ENCODE results near the gene N4BP3. TPM values are rescaled to one million over a fixed set of nuclear protein-coding genes. Genes with fewer than 3 reads are reported as not detected.
"Not testable (repeated sequence)": the region's sequence is repeated elsewhere in the genome, so short reads cannot be mapped to it uniquely, and the experiment has no call there.

Gene N4BP3
- total RNA-seq, 5 donors from 2014 or later (not counting 1 experiment from before 2014, with no cell fraction given) = 4.0 to 8.1 (median 6.9) TPM

DNA sequence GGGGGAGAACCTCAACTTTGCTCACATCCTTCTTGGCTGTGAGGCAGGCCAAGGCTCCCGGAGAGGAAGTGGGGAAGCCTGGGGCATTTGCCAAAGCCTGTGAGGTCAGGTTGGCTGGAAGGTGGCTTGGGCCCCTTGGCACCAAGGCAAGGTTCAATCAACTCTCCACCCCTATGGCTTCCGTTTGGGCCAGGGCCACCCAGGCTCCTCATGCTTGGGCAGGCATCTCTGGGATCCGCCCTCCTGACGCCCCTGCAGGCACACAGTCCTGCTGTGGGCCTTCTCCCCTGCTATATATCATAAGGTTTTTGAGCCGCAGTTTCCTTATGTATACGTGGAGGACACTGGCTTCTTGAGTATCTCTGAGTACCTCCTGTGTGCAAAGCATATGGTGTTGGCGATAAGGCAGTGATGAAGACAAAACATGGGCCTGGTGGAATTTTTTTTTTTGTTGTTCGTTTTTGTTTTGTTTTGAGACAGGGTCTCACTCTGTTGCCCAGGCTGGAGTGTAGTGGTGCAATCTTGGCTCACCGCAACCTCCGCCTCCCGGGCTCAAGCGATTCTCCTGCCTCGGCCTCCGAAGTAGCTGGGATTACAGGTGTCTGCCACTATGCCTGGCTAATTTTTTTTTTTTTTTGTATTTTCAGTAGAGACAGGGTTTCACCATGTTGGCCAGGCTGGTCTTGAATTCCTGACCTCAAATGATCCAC, 14.1 kb downstream of the N4BP3 start:
- peaks cover 11 to 14% (median 14%) of the 10 kb centered on the region in 3 donors for H3K4me1 Mint-ChIP-seq
- H3K4me3 ChIP-seq (ENCODE audit: control insufficient read depth in 1 of 2, extremely low read depth in 1 of 2, low read length in 1 of 2); H3K27ac ChIP-seq (ENCODE audit: low read length); H3K4me3 Mint-ChIP-seq; H3K27me3 Mint-ChIP-seq; H3K27me3 ChIP-seq (replicated peaks in 1 of 2; ENCODE audit: control insufficient read depth in 2 of 2, extremely low read depth in 1 of 2, insufficient read depth in 2 of 2, low read length in 1 of 2); H3K36me3 Mint-ChIP-seq; H3K36me3 ChIP-seq (ENCODE audit: control insufficient read depth in 2 of 2, extremely low read depth in 1 of 2, insufficient read depth in 1 of 2, low read length in 1 of 2); POLR2A ChIA-PET; H3K9me3 Mint-ChIP-seq; ATAC-seq (replicated peaks in 1 of 4); DNase-seq; CTCF ChIA-PET; H3K9me3 ChIP-seq; H3K27ac Mint-ChIP-seq: not testable (repeated sequence)
- peaks cover 5 to 34% of the 10 kb centered on the region in 2 experiments for H3K4me1 ChIP-seq (ENCODE audit: control insufficient read depth in 1 of 2, extremely low read depth in 1 of 2, insufficient read depth in 2 of 2, low read length in 2 of 2)
- WGBS (ENCODE audit: insufficient coverage) = 79% methylated on average over 4 of the region's 14 CpGs

GRCh38 chr5:178129296-178129695, 16.0 kb downstream of the N4BP3 start:
- WGBS (ENCODE audit: insufficient coverage) = no CpG with 5 or more reads among the region's 9 CpGs
- Mint-ChIP-seq H3K4me1 (peaks cover 14 to 22% (median 20%) of the 10 kb centered on the region in 3 donors), H3K27me3 (no peaks in the 10 kb centered on the region), H3K27ac (no peak overlapping the region), H3K4me3 (peak overlapping the region; percentile 28 to 71 (median 39)), H3K36me3 (peaks cover 2% of the 10 kb centered on the region), H3K9me3 (no peaks in the 10 kb centered on the region)
- ATAC-seq (replicated peaks in 1 of 4) = no peak
- peaks cover 5 to 22% of the 10 kb centered on the region in 2 experiments for H3K4me1 ChIP-seq (ENCODE audit: control insufficient read depth in 1 of 2, extremely low read depth in 1 of 2, insufficient read depth in 2 of 2, low read length in 2 of 2)
- ChIA-PET CTCF (interaction anchor here (1.2 to 1.4 kb wide), 2 partner anchors 9 to 14 kb away, joined by 3 read pairs; no protein-coding TSS in a partner anchor), POLR2A (interaction anchor here in 1 of 2 donors (0.5 kb wide), 1 partner anchor 28 kb away, joined by 6 read pairs; no protein-coding TSS in a partner anchor)
- H3K4me3 ChIP-seq (ENCODE audit: control insufficient read depth in 1 of 2, extremely low read depth in 1 of 2, low read length in 1 of 2) = no peak overlapping the region
- no peak for DNase-seq
- no peak overlapping the region for H3K27ac ChIP-seq (ENCODE audit: low read length)
- H3K36me3 ChIP-seq (ENCODE audit: control insufficient read depth in 2 of 2, extremely low read depth in 1 of 2, insufficient read depth in 1 of 2, low read length in 1 of 2) = no peaks in the 10 kb centered on the region
- H3K27me3 ChIP-seq (replicated peaks in 1 of 2; ENCODE audit: control insufficient read depth in 2 of 2, extremely low read depth in 1 of 2, insufficient read depth in 2 of 2, low read length in 1 of 2) = no peaks in the 10 kb centered on the region
- no peaks in the 10 kb centered on the region for H3K9me3 ChIP-seq

GRCh38 chr5:178130234-178130575, 16.9 kb downstream of the N4BP3 start:
- Histone ChIP-seq H3K4me1 (ENCODE audit: control insufficient read depth in 1 of 2, extremely low read depth in 1 of 2, insufficient read depth in 2 of 2, low read length in 2 of 2) (peaks cover 5 to 22% of the 10 kb centered on the region in 2 experiments), H3K27ac (ENCODE audit: low read length) (peak overlapping the region; percentile 51), H3K4me3 (ENCODE audit: control insufficient read depth in 1 of 2, extremely low read depth in 1 of 2, low read length in 1 of 2) (peak overlapping the region; percentile 60 to 69)
- ATAC-seq (replicated peaks in 1 of 4); H3K27me3 ChIP-seq (replicated peaks in 1 of 2; ENCODE audit: control insufficient read depth in 2 of 2, extremely low read depth in 1 of 2, insufficient read depth in 2 of 2, low read length in 1 of 2); H3K27me3 Mint-ChIP-seq; H3K9me3 Mint-ChIP-seq; DNase-seq; H3K36me3 ChIP-seq (ENCODE audit: control insufficient read depth in 2 of 2, extremely low read depth in 1 of 2, insufficient read depth in 1 of 2, low read length in 1 of 2); H3K9me3 ChIP-seq; H3K36me3 Mint-ChIP-seq: not testable (repeated sequence)
- peak overlapping the region; percentile 67 to 74 (median 71) for H3K4me3 Mint-ChIP-seq
- H3K4me1 Mint-ChIP-seq = peaks cover 18 to 26% (median 24%) of the 10 kb centered on the region in 3 donors
- H3K27ac Mint-ChIP-seq = peak overlapping the region; percentile 49 to 71
- 0% methylated on average over 3 of the region's 11 CpGs for WGBS (ENCODE audit: insufficient coverage)
- CTCF ChIA-PET = interaction anchor here in 1 of 2 donors (0.6 to 1.4 kb wide), 2 partner anchors 10 to 37 kb away, joined by 3 to 5 read pairs; no protein-coding TSS in a partner anchor
- POLR2A ChIA-PET = interaction anchor here in 1 of 2 donors (0.6 to 1.1 kb wide), 2 partner anchors 11 to 29 kb away, joined by 3 to 4 read pairs; no protein-coding TSS in a partner anchor

DNA sequence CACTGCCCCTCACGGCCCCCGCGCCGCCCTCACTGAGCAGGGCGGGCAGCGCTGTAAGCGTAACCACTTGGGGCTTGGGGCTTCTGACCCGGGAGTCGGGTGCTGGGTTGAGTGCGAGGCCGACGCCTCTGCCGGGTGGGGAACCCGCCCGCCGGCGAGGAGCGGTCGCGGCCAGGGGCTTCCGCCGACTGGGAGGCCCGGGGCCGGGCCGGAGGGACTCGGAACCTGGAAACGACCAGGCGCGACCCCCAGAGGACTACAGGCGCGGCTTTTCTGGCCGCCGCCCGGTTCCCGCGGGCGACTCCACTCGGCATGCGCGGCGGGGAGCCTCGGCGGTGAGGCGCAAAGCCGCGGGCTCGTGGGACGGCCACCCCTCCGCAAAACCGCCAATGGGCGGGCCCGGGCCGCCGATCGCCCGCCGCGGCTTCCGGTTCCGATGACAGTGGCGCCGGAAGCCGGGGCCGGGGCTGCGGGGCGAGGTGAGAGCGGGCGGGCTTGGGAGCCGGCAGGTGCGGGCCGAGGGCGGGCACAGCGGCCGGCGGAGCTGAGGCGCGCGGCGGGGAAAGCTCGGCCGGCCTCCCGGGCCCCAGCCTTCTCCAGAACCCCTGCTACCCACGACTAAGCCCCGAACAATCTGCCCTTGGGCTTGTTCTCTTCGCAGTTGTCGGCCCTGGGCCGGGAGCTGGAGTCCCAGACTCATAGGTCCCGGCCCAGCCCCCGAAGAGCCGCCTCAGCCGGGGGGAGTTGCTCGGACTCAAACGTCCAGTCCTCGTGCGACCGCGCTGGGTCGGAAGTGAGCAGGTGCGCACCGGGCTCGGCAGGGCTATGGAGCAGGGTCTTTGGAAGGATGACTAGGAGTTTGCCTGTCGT, 17.5 kb downstream of the N4BP3 start, which contains the start of gene RMND5B:
TSS of gene RMND5B (plus strand) at position 439 of the 870 bp plus-strand sequence. CDS start 7,106 bp downstream, outside the sequence.
- peak within 1 kb of the TSS; percentile 71 to 82 (median 77) for H3K4me3 Mint-ChIP-seq
- peak within 1 kb of the TSS; percentile 79 for H3K27ac ChIP-seq (ENCODE audit: low read length)
- no peaks in the 10 kb centered on the region for H3K9me3 ChIP-seq
- CTCF ChIA-PET = interaction anchor here (1.4 kb wide), 2 partner anchors 10 kb away, joined by 3 to 4 read pairs; no protein-coding TSS in a partner anchor
- H3K36me3 Mint-ChIP-seq = peaks cover 10% of the 10 kb centered on the region
- peak within 1 kb of the TSS; percentile 69 to 76 for H3K4me3 ChIP-seq (ENCODE audit: control insufficient read depth in 1 of 2, extremely low read depth in 1 of 2, low read length in 1 of 2)
- H3K4me1 ChIP-seq (ENCODE audit: control insufficient read depth in 1 of 2, extremely low read depth in 1 of 2, insufficient read depth in 2 of 2, low read length in 2 of 2) = peaks cover 5 to 22% of the 10 kb centered on the region in 2 experiments
- H3K27me3 ChIP-seq (replicated peaks in 1 of 2; ENCODE audit: control insufficient read depth in 2 of 2, extremely low read depth in 1 of 2, insufficient read depth in 2 of 2, low read length in 1 of 2) = no peaks in the 10 kb centered on the region
- under 1% methylated on average over 99 of the region's 102 CpGs for WGBS (ENCODE audit: insufficient coverage)
- DNase-seq = peak; percentile 54 to 87 (median 69)
- peak; percentile 90 to 93 (median 92) for ATAC-seq (replicated peaks in 1 of 4)
- POLR2A ChIA-PET = interaction anchor here in 1 of 2 donors (0.7 to 1.1 kb wide), 2 partner anchors 10 to 1455 kb away, joined by 4 to 8 read pairs; no protein-coding TSS in a partner anchor
- no peaks in the 10 kb centered on the region for H3K27me3 Mint-ChIP-seq
- peak within 1 kb of the TSS; percentile 64 to 85 for H3K27ac Mint-ChIP-seq
- no peaks in the 10 kb centered on the region for H3K9me3 Mint-ChIP-seq
- peaks cover 0 to 5% of the 10 kb centered on the region in 2 donors for H3K36me3 ChIP-seq (ENCODE audit: control insufficient read depth in 2 of 2, extremely low read depth in 1 of 2, insufficient read depth in 1 of 2, low read length in 1 of 2)
- peaks cover 24 to 30% (median 30%) of the 10 kb centered on the region in 3 donors for H3K4me1 Mint-ChIP-seq

- Mint-ChIP-seq H3K36me3 (peaks cover 10% of the 10 kb centered on the region), H3K27ac (peak overlapping the region; percentile 64 to 85), H3K9me3 (no peaks in the 10 kb centered on the region), H3K4me3 (peak overlapping the region; percentile 71 to 82 (median 77)), H3K4me1 (peaks cover 26 to 34% (median 30%) of the 10 kb centered on the region in 3 donors), H3K27me3 (no peaks in the 10 kb centered on the region)
- ChIA-PET CTCF (interaction anchor here in 1 of 2 donors (0.7 to 1.4 kb wide), 2 partner anchors 11 to 22 kb away, joined by 4 read pairs; partner anchors contain the start of gene NHP2), POLR2A (interaction anchor here in 1 of 2 donors (0.6 to 0.7 kb wide), 2 partner anchors 40 to 1455 kb away, joined by 5 to 8 read pairs; no protein-coding TSS in a partner anchor)
- peak overlapping the region; percentile 79 for H3K27ac ChIP-seq (ENCODE audit: low read length)
- peak overlapping the region; percentile 69 to 76 for H3K4me3 ChIP-seq (ENCODE audit: control insufficient read depth in 1 of 2, extremely low read depth in 1 of 2, low read length in 1 of 2)
- no peaks in the 10 kb centered on the region for H3K9me3 ChIP-seq
- peaks cover 5 to 22% of the 10 kb centered on the region in 2 experiments for H3K4me1 ChIP-seq (ENCODE audit: control insufficient read depth in 1 of 2, extremely low read depth in 1 of 2, insufficient read depth in 2 of 2, low read length in 2 of 2)
- no peaks in the 10 kb centered on the region for H3K27me3 ChIP-seq (replicated peaks in 1 of 2; ENCODE audit: control insufficient read depth in 2 of 2, extremely low read depth in 1 of 2, insufficient read depth in 2 of 2, low read length in 1 of 2)
- 58% methylated on average over 6 of the region's 10 CpGs for WGBS (ENCODE audit: insufficient coverage)
- ATAC-seq (replicated peaks in 1 of 4) = no peak
- no peak for DNase-seq
- H3K36me3 ChIP-seq (ENCODE audit: control insufficient read depth in 2 of 2, extremely low read depth in 1 of 2, insufficient read depth in 1 of 2, low read length in 1 of 2) = peaks cover 0 to 7% of the 10 kb centered on the region in 2 donors
Observed at GRCh38 chr5:178131446-178131996, 18.2 kb downstream of the N4BP3 start.

All from T-cell (primary cell).